HG02610 (cell line): ENCODE results near the gene BAX.

ENCODE experiments used
- ATAC-seq: cut with Tn5 transposase; IDR thresholded peaks from one replicate; pipeline ENCODE4 v1.9.1; 2021; ENCODE audit warnings: mild to moderate bottlenecking, moderate library complexity; ENCODE audit not compliant: unreplicated experiment

The BAX gene

DNA sequence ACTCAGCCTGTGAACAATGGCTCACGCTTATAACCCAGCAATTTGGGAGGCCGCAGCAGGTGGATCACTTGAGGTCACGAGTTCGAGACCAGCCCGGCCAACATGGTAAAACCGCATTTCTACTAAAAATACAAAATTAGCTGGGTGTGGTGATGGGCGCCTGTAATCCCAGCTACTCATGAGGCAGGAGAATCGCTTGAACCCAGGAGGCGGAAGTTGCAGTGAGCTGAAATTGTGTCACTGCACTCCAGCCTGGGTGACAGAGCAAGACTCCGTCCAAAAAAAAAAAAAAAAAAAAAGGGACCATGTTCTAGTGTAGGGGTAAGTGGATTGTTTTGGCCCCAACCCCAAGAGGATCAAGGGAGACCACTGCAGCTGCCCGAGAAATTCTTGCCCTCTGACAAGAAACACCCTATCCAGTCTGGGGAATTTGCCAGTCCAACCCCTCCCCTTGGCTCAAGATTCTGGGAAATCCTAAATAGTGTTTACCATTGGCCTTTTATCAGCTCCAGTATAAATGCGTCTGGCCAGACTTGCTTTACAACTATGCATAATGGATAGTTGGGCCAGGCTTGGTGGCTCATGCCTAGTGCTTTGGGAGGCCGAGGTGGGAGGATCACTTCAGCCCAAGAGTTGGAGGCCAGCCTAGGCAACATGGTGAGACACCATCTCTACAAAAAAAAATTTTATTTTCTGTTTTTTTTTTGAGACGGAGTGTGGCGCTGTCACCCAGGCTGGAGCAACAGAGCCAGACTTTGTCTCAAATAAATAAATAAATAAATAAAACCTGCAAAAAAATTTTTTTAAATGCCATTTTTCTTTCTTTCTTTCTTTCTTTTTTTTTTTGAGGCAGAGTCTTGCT, 26.3 kb upstream of the BAX start:
- no peak for ATAC-seq

DNA sequence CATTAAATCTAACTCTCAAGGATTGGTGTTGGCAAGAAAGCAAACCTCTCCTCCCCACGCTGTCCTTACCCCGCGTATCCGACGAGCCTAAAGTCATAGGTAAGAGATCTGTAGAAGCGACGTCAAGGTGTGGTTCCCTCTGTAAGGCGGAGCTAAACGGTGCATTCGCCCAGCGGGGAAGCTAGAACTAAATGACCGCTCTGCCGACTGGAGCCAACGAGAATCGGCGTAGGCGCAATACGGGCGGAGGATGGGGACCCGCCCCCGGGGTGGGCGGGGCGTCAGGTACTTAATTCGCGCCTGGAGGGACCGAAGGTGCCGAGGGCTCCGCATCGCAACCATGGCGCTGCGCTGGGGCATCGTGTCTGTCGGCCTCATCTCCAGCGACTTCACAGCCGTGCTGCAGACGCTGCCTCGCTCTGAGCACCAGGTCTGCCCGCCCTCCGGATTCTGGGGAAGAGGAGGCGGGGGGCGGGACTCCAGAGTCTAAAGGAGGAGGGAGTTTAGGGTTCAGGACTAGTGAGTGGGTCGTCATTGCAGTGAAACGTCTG, 21.2 kb upstream of the BAX start, which contains the start of gene DHDH:
DHDH (plus strand) TSS at position 318 of the 551 bp plus-strand sequence; CDS start at position 341, 23 bp downstream.
- peak; percentile 46 for ATAC-seq

DNA sequence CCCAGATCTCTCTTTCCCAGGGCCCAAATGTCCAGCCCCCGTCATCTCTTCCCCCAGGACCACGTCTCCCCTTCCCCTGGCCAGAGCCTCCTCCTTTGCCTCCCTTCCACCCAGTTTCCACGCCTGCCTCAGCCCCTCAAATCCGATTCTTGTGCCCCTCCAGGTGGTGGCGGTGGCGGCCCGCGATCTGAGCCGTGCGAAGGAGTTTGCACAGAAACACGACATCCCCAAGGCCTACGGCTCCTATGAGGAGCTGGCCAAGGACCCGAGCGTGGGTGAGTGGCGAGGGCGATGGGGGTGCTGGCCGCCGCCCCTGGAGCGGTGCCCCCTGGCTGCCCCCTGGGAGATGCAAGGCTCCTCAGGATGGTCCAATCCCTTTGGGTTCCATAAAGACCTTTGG, 19.8 kb upstream of the BAX start:
- ATAC-seq, result no peak

DNA sequence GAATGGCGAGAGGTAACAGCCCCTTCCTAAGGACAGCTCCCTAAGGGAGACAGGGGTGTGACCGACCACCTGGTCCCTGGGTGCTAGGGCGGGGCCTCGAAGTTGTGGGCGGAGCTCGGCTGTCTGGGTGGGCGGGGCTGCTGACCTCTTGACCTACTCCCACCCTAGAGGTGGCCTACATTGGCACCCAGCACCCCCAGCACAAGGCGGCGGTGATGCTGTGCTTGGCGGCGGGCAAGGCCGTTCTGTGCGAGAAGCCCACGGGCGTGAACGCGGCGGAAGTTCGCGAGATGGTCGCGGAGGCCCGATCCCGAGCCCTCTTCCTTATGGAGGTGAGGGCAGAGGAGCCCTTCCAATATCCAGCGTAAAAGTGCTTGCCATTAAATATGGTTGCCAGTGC, 18.8 kb upstream of the BAX start:
- ATAC-seq, result no peak

DNA sequence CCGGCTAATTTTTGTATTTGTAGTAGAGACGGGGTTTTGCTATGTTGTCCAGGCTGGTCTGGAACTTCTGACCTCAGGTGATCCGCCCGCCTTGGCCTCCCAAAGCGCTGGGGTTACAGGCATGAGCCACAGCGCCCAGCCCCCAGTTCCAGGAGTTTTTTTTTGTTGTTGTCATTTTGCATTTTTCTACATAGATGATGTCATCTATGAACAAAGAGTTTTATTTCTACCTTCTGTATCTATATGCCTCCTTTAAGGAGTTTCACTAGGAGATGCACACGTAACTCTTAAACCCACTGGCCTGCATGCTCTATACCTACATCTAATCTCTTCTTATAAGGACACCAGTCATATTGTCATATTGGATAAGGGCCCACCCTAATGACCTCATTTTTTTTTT, 16.4 kb upstream of the BAX start:
- no peak for ATAC-seq

DNA sequence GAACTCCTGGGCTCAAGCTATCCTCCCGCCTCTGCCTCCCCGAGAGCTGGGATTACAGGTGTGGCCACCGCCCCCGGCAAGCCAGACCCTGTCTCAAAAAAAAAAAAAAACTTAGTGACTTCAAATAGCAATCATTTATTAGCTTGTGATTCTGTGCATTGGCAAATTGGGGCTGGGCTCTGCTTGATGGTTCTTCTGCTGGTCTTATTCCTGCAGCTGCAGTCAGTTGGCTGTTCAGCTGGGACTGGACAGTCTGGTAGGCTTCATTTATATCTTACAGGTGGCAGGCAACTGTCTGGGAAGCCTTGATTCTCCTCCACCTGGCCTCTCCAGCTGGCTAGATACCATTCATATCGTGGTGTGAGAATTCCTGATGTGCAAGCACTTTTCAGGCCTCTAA, 13.8 kb upstream of the BAX start:
- no peak for ATAC-seq

DNA sequence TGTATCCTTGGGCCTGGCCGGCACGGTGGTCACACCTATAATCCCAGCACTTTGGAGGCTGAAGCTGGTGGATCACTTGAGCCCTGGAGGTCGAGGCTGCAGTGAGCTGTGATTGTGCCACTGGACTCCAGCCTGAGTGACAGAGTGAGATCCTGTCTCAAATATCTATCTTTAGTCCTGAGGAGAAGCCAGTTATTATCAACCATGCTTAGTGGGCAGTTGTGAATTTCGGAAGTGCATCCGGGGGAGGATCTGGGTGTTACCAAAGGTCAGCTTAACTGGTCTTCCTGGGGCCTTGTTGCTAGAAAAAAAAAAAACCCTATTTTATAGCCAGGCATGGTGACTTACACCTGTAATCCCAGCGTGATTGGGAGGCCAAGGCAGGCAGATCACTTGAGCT, 11.6 kb upstream of the BAX start:
- no peak for ATAC-seq

DNA sequence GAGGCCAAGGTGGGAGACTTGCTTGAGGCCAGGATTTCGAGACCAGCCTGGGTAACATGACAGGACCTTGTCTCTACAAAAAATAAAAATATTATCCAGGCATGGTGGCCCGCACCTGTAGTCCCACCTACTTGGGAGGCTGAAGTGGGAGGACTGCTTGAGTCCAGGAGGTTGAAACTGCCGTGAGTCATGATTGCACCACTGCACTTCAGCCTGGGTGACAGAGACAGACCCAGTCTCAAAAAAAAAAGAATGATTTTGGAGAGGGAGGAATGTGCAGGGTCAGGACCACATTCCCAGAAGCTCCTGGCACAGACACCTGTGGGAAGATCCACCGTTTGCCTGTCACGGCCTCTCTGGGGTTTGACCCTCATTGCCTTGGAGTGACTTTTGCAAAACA, 9.3 kb upstream of the BAX start:
- ATAC-seq, result no peak

DNA sequence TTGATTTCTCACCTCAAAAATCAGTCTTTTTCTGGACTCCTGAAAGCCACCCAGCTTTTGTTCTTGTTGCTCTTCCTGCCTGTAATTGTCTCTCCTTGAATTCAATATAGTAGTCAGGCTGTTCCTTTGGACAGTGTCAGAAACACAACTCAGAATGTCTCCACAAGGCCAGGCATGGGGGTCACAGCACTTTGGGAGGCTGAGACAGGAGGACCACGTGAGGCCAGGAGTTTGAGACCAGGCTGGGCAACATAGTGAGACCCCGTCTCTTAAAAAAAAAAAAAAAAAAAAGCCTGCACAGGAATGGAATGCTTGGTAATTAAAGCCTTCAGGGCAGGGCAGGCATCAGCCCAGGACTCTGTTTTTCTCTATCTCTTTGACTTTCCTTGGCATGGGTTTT, 8.9 kb upstream of the BAX start:
- no peak for ATAC-seq

DNA sequence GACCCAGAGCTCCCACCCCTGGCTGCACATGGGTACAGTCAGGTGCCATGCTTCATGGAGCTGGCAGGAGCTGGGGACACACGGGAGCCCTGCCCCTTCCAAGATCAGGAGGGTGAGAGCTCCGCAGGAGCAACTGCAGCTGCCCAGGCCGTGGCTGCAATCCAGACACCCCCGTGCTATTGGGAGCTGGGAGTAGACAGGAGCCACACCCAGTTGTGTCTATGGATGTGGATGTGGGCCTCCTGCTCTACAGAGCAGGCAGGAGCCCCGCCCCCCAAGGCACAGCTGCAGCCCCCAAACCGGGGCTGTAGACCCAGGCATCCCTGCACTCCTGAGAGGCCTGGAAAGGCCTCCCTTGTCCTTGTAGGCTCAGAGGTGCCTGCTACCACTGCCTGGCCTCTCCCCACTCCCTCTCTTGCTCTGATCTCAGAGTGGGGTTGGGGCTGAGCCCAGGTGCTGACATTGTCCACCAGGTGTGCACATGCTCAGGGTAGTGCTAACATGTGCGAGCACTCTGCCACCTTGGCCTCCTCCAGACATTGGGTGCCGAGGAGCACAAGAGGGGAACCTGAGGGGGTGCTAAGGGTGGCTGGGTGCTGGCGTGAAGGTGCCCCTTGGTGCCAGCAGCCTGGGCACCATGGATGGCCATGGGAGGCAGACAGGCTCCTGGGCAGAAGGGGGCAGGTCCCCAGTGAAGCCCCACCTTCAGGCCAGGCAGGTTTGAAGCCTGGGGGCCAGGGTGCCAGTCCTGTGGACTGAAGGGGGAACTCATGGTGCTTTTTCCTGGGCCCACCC, 8.0 kb upstream of the BAX start:
- ATAC-seq, result no peak

DNA sequence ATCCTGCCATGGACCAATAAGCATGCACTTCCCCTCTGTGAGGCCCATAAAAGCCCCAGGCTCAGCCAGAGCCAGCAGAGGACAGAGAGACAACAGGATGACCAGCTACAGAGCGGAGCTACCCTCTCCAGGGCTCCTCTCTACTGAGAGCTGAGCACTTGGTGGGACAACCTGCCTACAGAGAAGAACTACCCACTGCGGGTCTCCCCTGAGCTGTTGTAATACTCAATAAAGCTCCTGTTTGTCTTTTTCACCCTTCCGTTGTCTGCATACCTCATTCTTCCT, 7.5 kb upstream of the BAX start:
- ATAC-seq, result no peak

DNA sequence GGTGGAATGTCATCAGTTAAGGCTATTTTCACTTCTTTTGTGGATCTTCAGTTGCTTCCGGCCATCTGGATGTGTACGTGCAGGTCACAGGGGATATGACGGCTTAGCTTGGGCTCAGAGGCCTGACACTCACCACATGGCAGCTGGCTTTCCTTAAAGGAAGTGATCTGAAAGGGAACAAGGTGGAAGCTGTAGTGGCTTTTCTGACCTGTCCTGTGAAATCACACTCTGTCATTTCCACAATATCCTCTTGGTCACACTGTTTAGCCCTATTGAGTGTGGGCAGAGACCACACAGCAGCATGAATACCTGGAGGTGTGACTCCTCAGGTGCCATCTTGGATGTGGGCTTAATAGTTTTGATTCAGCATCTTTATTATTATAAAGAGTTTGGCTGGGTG, 4.5 kb upstream of the BAX start:
- ATAC-seq, result no peak

DNA sequence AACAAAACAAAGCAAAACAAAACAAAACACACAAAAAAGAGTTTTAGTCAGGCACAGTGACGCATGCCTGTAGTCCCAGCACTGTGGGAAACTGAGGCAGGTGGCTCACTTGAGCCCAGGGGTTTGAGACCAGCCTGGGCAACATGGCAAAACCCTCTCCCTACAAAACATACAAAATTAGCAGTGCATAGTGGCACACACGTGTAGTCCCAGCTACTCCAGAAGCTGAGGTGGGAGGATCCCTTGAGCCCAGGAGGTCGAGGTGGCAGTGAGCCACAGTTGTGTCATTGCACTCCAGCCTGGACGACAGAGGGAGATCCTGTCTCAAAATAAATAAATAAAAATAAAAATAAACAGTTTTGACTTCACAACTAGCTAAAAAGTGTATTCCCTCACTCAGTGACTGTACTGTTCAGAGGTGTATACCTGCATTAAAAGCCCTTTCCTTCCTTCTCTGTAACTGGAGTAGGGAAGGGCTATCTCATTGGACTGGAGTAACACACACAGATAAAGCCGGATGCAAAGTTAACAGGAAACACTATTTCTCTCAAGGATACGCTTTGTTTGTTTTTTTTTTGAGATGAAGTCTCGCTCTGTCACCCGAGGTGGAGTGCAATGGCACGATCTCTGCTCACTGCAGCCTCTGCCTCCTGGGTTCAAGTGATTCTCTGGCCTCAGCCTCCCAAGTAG, 3.7 kb upstream of the BAX start:
- ATAC-seq, result no peak

DNA sequence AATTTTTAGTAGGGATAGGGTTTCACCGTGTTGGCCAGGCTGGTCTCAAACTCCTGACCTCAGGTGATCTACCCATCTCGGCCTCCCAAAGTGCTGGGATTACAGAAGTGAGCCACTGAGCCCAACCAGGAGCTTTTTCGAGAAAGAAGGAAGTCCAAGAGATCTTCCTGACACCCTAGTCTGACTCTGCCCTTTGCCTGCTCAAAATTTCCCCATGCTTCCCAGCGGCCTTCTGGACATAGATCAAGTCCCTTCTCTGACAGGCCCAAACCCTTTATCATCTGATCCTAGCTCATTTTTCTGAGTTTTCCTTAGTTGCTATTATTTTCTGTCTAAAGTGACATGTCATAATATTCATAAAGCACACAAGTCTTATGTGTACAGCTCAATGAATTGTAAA, 1.5 kb upstream of the BAX start:
- no peak for ATAC-seq

DNA sequence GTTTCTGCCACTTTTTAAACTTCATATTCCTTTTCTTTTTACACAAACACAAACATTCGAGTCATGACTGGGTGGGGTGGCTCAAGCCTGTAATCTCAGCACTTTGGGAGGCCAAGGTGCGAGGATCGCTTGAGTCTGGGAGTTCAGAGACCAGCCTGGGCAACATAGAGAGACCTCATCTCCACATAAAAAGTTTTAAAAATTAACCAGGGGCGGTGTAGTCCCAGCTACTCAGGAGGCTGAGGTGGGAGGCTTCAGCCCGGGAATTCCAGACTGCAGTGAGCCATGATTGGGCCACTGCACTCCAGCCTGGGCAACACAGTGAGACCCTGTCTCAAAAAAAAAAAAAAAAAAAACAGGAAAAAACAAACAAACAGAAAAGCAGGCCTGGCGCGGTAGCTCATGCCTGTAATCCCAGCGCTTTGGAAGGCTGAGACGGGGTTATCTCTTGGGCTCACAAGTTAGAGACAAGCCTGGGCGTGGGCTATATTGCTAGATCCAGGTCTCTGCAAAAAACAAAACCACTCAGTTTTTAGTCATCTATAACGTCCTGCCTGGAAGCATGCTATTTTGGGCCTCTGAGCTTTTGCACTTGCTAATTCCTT, 583 bp upstream of the BAX start:
- no peak for ATAC-seq

DNA sequence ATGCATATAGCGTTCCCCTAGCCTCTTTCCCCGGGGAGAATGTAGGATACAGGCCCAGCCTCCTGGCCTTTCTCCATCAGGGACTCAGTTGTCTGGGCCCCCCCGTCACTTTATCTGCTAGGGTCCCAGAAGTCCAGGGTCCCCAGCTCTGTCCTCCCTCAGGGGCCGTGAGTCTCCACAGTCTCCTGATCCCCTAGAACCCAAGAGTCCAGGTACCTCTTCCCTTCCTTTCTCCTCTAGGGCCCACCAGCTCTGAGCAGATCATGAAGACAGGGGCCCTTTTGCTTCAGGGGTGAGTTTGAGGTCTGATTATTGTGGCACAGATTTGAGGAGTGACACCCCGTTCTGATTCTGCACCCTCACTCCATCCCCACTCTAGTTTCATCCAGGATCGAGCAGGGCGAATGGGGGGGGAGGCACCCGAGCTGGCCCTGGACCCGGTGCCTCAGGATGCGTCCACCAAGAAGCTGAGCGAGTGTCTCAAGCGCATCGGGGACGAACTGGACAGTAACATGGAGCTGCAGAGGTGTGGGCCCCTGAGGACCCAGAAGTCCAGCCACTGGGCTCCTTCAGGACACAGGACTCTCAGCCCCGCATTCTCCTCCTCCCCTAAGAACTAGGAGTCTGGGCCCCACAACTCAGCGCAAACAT, 758 bp downstream of the BAX start:
- ATAC-seq, result no peak

DNA sequence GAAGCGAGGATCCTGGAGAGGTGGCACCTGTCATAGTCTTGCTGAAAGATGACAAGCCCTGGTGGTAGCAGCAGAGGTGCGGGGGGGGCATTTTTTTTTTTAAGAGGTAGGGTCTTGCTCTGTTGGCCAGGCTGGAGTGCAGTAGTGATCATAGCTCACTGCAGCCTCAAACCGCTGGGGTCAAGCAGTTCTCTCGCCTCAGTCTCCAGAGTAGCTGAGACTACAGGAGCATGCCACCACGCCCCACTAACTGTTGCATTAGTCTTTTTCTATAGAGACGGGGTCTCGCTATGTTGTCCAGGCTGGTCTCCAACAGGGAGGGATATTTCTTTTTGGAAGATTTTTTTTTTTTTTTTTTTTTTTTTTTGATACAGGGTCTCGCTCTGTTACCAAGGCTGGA, 3.3 kb downstream of the BAX start:
- no peak for ATAC-seq

DNA sequence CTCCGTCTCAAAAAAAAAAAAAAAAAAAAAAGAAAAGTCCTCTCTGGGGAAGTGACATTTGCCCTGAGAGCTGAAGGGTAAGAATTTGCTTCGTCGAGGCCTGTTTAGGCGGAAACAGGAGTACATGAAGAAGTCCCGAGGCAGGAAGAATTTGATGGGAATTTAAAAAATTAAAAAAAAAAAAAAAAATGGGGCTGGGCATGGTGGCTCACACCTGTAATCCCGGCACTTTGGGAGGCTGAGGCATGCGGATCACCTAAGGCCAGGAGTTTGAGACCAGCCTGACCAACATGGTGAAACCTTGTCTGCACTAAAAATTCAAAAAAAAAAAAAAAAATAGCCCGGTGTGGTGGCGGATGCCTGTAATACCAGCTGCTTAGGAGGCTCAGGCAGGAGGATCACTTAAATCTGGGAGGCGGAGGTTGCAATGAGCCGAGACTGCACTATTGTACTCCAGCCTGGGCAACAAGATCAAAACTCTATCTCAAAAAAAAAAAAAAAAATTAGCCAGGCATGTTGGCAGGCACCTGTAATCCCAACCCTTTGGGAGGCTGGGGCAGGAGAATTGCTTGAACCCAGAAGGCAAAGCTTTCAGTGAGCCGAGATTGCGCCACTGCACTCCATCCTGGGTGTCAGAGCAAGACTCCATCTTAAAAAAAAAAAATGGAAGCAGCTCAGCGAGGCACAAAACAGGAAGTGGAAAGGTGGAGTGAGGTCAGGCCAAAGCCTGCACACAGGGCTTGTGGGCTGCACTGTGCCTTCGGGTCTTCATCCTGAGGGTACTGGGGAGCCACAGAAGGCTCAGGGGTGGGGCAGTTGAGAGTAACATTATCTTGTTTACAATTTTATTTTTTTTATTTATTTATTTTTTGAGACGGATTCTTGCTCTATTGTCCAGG, 4.9 kb downstream of the BAX start:
- ATAC-seq, result no peak

DNA sequence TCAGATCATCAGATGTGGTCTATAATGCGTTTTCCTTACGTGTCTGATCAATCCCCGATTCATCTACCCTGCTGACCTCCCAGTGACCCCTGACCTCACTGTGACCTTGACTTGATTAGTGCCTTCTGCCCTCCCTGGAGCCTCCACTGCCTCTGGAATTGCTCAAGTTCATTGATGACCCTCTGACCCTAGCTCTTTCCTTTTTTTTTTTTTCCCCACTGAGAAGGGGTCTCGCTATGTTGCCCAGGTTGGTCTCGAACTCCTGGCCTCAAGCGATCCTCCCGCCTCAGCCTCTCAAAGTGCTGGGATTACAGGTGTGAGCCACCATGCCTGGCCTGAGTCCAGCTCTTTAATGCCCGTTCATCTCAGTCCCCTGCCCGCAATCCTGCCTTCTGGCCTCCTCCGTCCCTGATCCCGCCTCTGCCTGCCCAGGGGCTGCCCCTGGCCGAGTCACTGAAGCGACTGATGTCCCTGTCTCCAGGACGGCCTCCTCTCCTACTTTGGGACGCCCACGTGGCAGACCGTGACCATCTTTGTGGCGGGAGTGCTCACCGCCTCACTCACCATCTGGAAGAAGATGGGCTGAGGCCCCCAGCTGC, 6.5 kb downstream of the BAX start:
- ATAC-seq, result no peak
